K562 (cell line): Measurements from ENCODE around the gene TRAPPC5. TPM values are rescaled to one million over a fixed set of nuclear protein-coding genes. Genes with fewer than 3 reads are reported as not detected.

Source experiments
- BCOR ChIP-seq: fragments of 450-650 bp; IDR thresholded peaks from 2 replicates; pipeline ENCODE4 v1.6.1; 2016
- CHD2 ChIP-seq: IDR thresholded peaks from 2 replicates; pipeline ENCODE4 v1.6.1; 2011; ENCODE audit warnings: low read depth, low read length
- CHD4 ChIP-seq: fragments of 200-600 bp; sonication (generic); IDR thresholded peaks from 3 replicates; pipeline ENCODE4 v1.6.1; 2012; ENCODE audit warnings: low read depth, mild to moderate bottlenecking, mixed read lengths, low read length, inconsistent platforms; ENCODE audit not compliant: insufficient read depth, insufficient replicate concordance, poor library complexity, severe bottlenecking
- CREB1 ChIP-seq, 2 experiments: sonication (generic) in 1 of 2; formaldehyde crosslinking in 1 of 2; IDR thresholded peaks; 2 replicates each; pipeline versions ENCODE4 v1.6.1 to v1.8.0; 2012 to 2022; ENCODE audit warnings: inconsistent platforms in 1 of 2, mild to moderate bottlenecking in 1 of 2, missing genetic modification reagents in 1 of 2, moderate library complexity in 1 of 2
- DNMT1 ChIP-seq: fragments of 450-650 bp; IDR thresholded peaks from 2 replicates; pipeline ENCODE4 v1.6.1; 2016; ENCODE audit warnings: antibody characterized with exemption, mild to moderate bottlenecking
- DPF2 ChIP-seq: fragments of 450-650 bp; IDR thresholded peaks from 2 replicates; pipeline ENCODE4 v1.6.1; 2016
- GABPB1 ChIP-seq: sonication (generic); formaldehyde crosslinking; IDR thresholded peaks from 2 replicates; pipeline ENCODE4 v1.8.0; 2022; ENCODE audit warnings: mild to moderate bottlenecking, missing genetic modification reagents
- GTF2E2 ChIP-seq: fragments of 200-800 bp; sonication (Bioruptor generic); IDR thresholded peaks from 2 replicates; pipeline ENCODE4 v1.6.1; 2016; ENCODE audit warnings: missing genetic modification characterization, missing compliant biosample characterization
- HDAC2 ChIP-seq: fragments of 450-650 bp; IDR thresholded peaks from 2 replicates; pipeline ENCODE4 v1.6.1; 2016; ENCODE audit warnings: mild to moderate bottlenecking
- KLF1 ChIP-seq: fragments of 450-650 bp; IDR thresholded peaks from 2 replicates; pipeline ENCODE4 v1.6.1; 2016; ENCODE audit warnings: missing genetic modification characterization, missing compliant biosample characterization
- LEF1 ChIP-seq: fragments of 450-650 bp; IDR thresholded peaks from 2 replicates; pipeline ENCODE4 v1.6.1; 2016; ENCODE audit warnings: mild to moderate bottlenecking
- MAFK ChIP-seq: IDR thresholded peaks from 2 replicates; pipeline ENCODE4 v1.6.1; 2011; ENCODE audit warnings: low read length, improper control_type of control experiment
- MAZ ChIP-seq, 2 experiments: fragments of 450-650 bp in 1 of 2; sonication (generic) in 1 of 2; formaldehyde crosslinking; IDR thresholded peaks in 1 of 2; conservative IDR thresholded peaks in 1 of 2; 2 replicates each; pipeline versions ENCODE4 v1.4.0 to v1.5.0; 2020; ENCODE audit warnings: mild to moderate bottlenecking in 1 of 2, missing genetic modification reagents in 1 of 2
- NBN ChIP-seq: fragments of 450-650 bp; IDR thresholded peaks from 2 replicates; pipeline ENCODE4 v1.6.1; 2016; ENCODE audit warnings: low read depth, mild to moderate bottlenecking
- NCOA1 ChIP-seq: fragments of 450-650 bp; IDR thresholded peaks from 2 replicates; pipeline ENCODE4 v1.6.1; 2016; ENCODE audit warnings: low read depth
- POLR2H ChIP-seq: IDR thresholded peaks from 2 replicates; pipeline ENCODE4 v1.6.1; 2016; ENCODE audit warnings: missing genetic modification characterization, low read depth, mild to moderate bottlenecking, control low read depth, missing compliant biosample characterization, moderate library complexity
- POLR3G ChIP-seq: IDR thresholded peaks from 2 replicates; pipeline ENCODE4 v1.6.1; 2011; ENCODE audit not compliant: insufficient read length, insufficient replicate concordance; ENCODE audit errors: extremely low read depth
- SP1 ChIP-seq: sonication (generic); formaldehyde crosslinking; IDR thresholded peaks from 2 replicates; pipeline ENCODE4 v1.8.1; 2022; ENCODE audit warnings: mild to moderate bottlenecking, missing genetic modification reagents
- SUPT5H ChIP-seq: fragments of 450-650 bp; IDR thresholded peaks from 2 replicates; pipeline ENCODE4 v1.6.1; 2016
- TAF1 ChIP-seq: IDR thresholded peaks from 2 replicates; pipeline ENCODE4 v1.6.1; 2011; ENCODE audit warnings: mild to moderate bottlenecking, low read length, moderate library complexity; ENCODE audit not compliant: insufficient read depth, control insufficient read depth, severe bottlenecking; ENCODE audit errors: extremely low read depth
- ZBTB7A ChIP-seq: IDR thresholded peaks from 2 replicates; pipeline ENCODE4 v1.6.1; 2011; ENCODE audit warnings: low read depth, mild to moderate bottlenecking, low read length, moderate library complexity, borderline replicate concordance; ENCODE audit not compliant: control insufficient read depth
- ZNF165 ChIP-seq: fragments of 250-450 bp; sonication (Bioruptor Pico); IDR thresholded peaks from 2 replicates; pipeline ENCODE4 v1.4.0; 2020; ENCODE audit warnings: borderline replicate concordance
- ZNF24 ChIP-seq: fragments of 450-650 bp; IDR thresholded peaks from 2 replicates; pipeline ENCODE4 v1.6.1; 2016
- polyA plus RNA-seq, 8 experiments: library from polyadenylated mRNA; depleted of rRNA in 4 of 8; stranded (reverse) in 5 of 8; unstranded in 3 of 8; fragments of >200 nt; fragmentation: Nextera tagmentation in 2 of 8; fragmentation: Illumina TruSeq in 1 of 8; extraction: Ambion mirVana in 2 of 8; extraction: Trizol in 1 of 8; gene quantifications; 2 replicates each; pipeline versions ENCODE4 v1.2.1 to v1.2.3, GENCODE V29; 2011 to 2014; ENCODE audit warnings: inconsistent platforms in 1 of 8, missing spikeins in 1 of 8
- total RNA-seq, 7 experiments: library from RNA; depleted of rRNA in 6 of 7; stranded (reverse); fragments of >200 nt in 6 of 7; fragmentation: Illumina TruSeq in 2 of 7; extraction: Trizol in 2 of 7; gene quantifications; 2 replicates each; pipeline versions ENCODE4 v1.2.1 to v1.2.3, GENCODE V29; 2011 to 2021; ENCODE audit warnings: low replicate concordance in 1 of 7
- TF ChIP-seq, protein P1 (sequence below): sonication (generic); IDR thresholded peaks from 2 replicates; pipeline ENCODE4 v1.6.1; 2016
- TF ChIP-seq, protein P2 (sequence below): fragments of 450-650 bp; IDR thresholded peaks from 2 replicates; pipeline ENCODE4 v1.7.1; 2018; ENCODE audit warnings: mild to moderate bottlenecking, low read depth; ENCODE audit not compliant: partially characterized antibody

TRAPPC5 gene
- total and polyA plus RNA-seq, 9 of the 15 experiments (the other 6 are each of a cell fraction or from before 2014, with no cell fraction given), result 2.0 to 76.9 (median 29.3) TPM

DNA sequence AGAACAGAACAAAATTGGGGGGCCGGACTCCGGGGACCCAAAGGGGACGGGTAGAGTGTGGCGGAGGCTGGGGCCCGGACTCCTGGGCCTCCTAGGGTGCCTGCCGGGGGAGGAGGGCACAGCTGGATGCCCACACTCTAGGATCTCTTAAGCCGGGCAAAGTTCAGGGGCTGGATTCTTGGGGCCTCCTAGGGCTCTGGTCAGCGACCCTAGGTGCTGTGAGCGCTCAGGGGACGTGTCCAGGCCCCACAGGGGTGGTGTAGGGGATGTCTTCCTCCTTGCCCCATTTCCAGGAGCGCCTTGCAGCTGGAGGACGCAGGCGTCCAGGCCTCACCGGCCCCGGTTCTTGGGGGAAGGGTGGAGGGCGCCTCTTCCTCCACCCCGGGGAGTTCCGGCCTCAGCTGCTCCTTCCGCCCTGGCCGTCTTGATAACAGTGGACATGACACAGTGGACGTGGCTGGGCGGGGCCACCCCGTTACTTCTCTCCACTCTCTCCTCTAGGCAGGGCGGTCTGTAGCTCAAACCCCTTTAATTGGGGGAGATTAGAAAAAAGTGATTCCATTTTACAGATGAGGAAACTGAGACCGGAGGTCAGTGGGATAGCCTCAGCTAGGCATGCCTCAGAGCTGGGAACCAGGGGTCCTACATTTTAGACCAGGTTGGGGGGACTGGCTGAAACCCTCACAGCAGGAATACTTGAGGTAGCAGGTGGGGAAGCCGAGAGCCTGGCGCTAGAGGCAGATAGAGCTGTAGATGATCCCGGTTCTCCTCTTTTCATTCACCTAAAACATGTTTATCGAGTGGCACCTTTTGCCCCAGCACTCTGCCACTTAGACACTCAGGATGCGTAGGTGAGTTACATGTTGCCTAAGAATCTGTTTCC is 43.0 kb upstream of the TRAPPC5 start (continued):
- TF ChIP-seq MAZ (CRISPR knock-in tag; conservative IDR thresholded peaks at IDR 0.05 in 1 of 2, IDR thresholded peaks at IDR 0.05 in 1 of 2) (peak; percentile 30 to 79; a peak in 2 of 4 replicates), SUPT5H (peak; percentile 73), POLR3G (no peak), DPF2 (peak; percentile 63; the same call in 1 of the 2 replicates), CHD4 (no peak), GTF2E2 (tag) (peak; percentile 82; the same call in 1 of the 2 replicates), DNMT1 (no peak), NBN (0 out of 2 replicates have a peak, but pooled peaks have one; percentile 29), ZNF24 (0 out of 2 replicates have a peak, but pooled peaks have one; percentile 24), ZBTB7A (peak; percentile 67; the same call in 1 of the 2 replicates), KLF1 (0 out of 2 replicates have a peak, but pooled peaks have one; percentile 27), CREB1 (IDR thresholded peaks at IDR 0.05) (no peak), CREB1 (CRISPR knock-in tag; IDR thresholded peaks at IDR 0.05) (0 out of 2 replicates have a peak, but pooled peaks have one; percentile 38), POLR2H (tag) (peak; percentile 58; the same call in 1 of the 2 replicates), BCOR (peak; percentile 65), LEF1 (no peak), GABPB1 (CRISPR knock-in tag) (peak; percentile 65), ZNF165 (CRISPR knock-in tag) (no peak), TAF1 (peak; percentile 60), HDAC2 (no peak; the same call in none of the 2 replicates), CHD2 (peak; percentile 39; the same call in 1 of the 2 replicates), SP1 (CRISPR knock-in tag) (no peak), NCOA1 (0 out of 2 replicates have a peak, but pooled peaks have one; percentile 68), MAFK (0 out of 2 replicates have a peak, but pooled peaks have one; percentile 8)
- TF ChIP-seq, protein P1, sequence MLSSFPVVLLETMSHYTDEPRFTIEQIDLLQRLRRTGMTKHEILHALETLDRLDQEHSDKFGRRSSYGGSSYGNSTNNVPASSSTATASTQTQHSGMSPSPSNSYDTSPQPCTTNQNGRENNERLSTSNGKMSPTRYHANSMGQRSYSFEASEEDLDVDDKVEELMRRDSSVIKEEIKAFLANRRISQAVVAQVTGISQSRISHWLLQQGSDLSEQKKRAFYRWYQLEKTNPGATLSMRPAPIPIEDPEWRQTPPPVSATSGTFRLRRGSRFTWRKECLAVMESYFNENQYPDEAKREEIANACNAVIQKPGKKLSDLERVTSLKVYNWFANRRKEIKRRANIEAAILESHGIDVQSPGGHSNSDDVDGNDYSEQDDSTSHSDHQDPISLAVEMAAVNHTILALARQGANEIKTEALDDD, result no peak
- TF ChIP-seq, protein P2, sequence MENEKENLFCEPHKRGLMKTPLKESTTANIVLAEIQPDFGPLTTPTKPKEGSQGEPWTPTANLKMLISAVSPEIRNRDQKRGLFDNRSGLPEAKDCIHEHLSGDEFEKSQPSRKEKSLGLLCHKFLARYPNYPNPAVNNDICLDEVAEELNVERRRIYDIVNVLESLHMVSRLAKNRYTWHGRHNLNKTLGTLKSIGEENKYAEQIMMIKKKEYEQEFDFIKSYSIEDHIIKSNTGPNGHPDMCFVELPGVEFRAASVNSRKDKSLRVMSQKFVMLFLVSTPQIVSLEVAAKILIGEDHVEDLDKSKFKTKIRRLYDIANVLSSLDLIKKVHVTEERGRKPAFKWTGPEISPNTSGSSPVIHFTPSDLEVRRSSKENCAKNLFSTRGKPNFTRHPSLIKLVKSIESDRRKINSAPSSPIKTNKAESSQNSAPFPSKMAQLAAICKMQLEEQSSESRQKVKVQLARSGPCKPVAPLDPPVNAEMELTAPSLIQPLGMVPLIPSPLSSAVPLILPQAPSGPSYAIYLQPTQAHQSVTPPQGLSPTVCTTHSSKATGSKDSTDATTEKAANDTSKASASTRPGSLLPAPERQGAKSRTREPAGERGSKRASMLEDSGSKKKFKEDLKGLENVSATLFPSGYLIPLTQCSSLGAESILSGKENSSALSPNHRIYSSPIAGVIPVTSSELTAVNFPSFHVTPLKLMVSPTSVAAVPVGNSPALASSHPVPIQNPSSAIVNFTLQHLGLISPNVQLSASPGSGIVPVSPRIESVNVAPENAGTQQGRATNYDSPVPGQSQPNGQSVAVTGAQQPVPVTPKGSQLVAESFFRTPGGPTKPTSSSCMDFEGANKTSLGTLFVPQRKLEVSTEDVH, result peak; percentile 39
